ENCODE results near the gene SFT2D3. TPM values are rescaled to one million over a fixed set of nuclear protein-coding genes. Genes with fewer than 3 reads are reported as not detected.

SFT2D3 gene
- polyA plus RNA-seq, 2 of the 4 experiments (the other 2 are of a cell fraction): 4.5 to 10.4 TPM

GRCh38 chr2:127680706-127681287 is 20.5 kb upstream of the SFT2D3 start (continued):
- TF ChIP-seq, protein P1, sequence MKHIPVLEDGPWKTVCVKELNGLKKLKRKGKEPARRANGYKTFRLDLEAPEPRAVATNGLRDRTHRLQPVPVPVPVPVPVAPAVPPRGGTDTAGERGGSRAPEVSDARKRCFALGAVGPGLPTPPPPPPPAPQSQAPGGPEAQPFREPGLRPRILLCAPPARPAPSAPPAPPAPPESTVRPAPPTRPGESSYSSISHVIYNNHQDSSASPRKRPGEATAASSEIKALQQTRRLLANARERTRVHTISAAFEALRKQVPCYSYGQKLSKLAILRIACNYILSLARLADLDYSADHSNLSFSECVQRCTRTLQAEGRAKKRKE (CRISPR knock-in tag; IDR thresholded peaks at IDR 0.05; ENCODE audit: low read depth): no peak
- TF ChIP-seq HEYL (CRISPR knock-in tag; IDR thresholded peaks at IDR 0.05): no peak
- TF ChIP-seq, protein P2, sequence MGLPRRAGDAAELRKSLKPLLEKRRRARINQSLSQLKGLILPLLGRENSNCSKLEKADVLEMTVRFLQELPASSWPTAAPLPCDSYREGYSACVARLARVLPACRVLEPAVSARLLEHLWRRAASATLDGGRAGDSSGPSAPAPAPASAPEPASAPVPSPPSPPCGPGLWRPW (IDR thresholded peaks at IDR 0.05): no peak

- POLR2A ChIA-PET: no interaction called here
- CTCF ChIA-PET: no interaction called here
- FAIRE-seq (no peak), DNase-seq (ENCODE audit: low read depth in 1 of 2, low spot score in 1 of 2) (no peak), ATAC-seq (no peak)
- no peaks in the 10 kb centered on the region for H3K4me1 ChIP-seq
- TF ChIP-seq, protein P3, sequence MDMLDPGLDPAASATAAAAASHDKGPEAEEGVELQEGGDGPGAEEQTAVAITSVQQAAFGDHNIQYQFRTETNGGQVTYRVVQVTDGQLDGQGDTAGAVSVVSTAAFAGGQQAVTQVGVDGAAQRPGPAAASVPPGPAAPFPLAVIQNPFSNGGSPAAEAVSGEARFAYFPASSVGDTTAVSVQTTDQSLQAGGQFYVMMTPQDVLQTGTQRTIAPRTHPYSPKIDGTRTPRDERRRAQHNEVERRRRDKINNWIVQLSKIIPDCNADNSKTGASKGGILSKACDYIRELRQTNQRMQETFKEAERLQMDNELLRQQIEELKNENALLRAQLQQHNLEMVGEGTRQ (IDR thresholded peaks at IDR 0.05): no peak
- TF ChIP-seq, protein P4, sequence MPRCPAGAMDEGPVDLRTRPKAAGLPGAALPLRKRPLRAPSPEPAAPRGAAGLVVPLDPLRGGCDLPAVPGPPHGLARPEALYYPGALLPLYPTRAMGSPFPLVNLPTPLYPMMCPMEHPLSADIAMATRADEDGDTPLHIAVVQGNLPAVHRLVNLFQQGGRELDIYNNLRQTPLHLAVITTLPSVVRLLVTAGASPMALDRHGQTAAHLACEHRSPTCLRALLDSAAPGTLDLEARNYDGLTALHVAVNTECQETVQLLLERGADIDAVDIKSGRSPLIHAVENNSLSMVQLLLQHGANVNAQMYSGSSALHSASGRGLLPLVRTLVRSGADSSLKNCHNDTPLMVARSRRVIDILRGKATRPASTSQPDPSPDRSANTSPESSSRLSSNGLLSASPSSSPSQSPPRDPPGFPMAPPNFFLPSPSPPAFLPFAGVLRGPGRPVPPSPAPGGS (IDR thresholded peaks at IDR 0.05): no peak
- TF ChIP-seq TFCP2L1 (CRISPR knock-in tag; IDR thresholded peaks at IDR 0.05): no peak
- TF ChIP-seq BHLHE40 (IDR thresholded peaks at IDR 0.05; ENCODE audit: low read depth, low read length): no peak
- no peak for TF ChIP-seq HDAC2 (IDR thresholded peaks at IDR 0.05)
- TF ChIP-seq REST (IDR thresholded peaks at IDR 0.05): no peak
- TF ChIP-seq SMC3 (IDR thresholded peaks at IDR 0.05): no peak
- no peak for TF ChIP-seq MAZ (IDR thresholded peaks at IDR 0.05; ENCODE audit: borderline replicate concordance, low read depth, low read length)
- no peak for TF ChIP-seq GATA3 (IDR thresholded peaks at IDR 0.05; ENCODE audit: borderline replicate concordance)
- no peak for TF ChIP-seq NPAS2 (CRISPR knock-in tag; IDR thresholded peaks at IDR 0.05; ENCODE audit: borderline replicate concordance)
- TF ChIP-seq EP300 (IDR thresholded peaks at IDR 0.05): no peak
- TF ChIP-seq, protein P5, sequence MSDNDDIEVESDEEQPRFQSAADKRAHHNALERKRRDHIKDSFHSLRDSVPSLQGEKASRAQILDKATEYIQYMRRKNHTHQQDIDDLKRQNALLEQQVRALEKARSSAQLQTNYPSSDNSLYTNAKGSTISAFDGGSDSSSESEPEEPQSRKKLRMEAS (IDR thresholded peaks at IDR 0.05): no peak
- TF ChIP-seq HOXA7 (CRISPR knock-in tag; IDR thresholded peaks at IDR 0.05): no peak
- TF ChIP-seq ZSCAN20 (CRISPR knock-in tag; IDR thresholded peaks at IDR 0.05): no peak
- no peak for TF ChIP-seq ELK1 (IDR thresholded peaks at IDR 0.05; ENCODE audit: low read depth, low read length)
- TF ChIP-seq FOSL2 (IDR thresholded peaks at IDR 0.05): no peak
- no peak for TF ChIP-seq FOSL2 (CRISPR knock-in tag; IDR thresholded peaks at IDR 0.05)
- no peak for TF ChIP-seq HOXB13 (CRISPR knock-in tag; IDR thresholded peaks at IDR 0.05; ENCODE audit: low read depth)
- no peak overlapping the region for H3K4me3 ChIP-seq
- WGBS (ENCODE audit: missing lambda C conversion rate): 88% methylated on average over 24 of the region's 25 CpGs
- no peak overlapping the region for H3K4me2 ChIP-seq
- H3K27ac ChIP-seq: no peak overlapping the region
- no peaks in the 10 kb centered on the region for H3K9me3 ChIP-seq
Measured at GRCh38 chr2:127681288-127681804, 20.0 kb upstream of the SFT2D3 start.
